Activated CD8-positive, alpha-beta memory T cell treated with anti-CD3 and anti-CD28 coated beads for 4 hours (primary cell): Measurements from ENCODE around the gene MAGEA6.
"Not testable (repeated sequence)": the region's sequence is repeated elsewhere in the genome, so short reads cannot be mapped to it uniquely, and the experiment has no call there.

ENCODE experiments used
- DNase-seq, 2 donors: peaks; one replicate each; pipeline ENCODE4 v3.0.0-alpha.2; 2020; ENCODE audit warnings: low read depth in 2 of 2

MAGEA6 gene

DNA sequence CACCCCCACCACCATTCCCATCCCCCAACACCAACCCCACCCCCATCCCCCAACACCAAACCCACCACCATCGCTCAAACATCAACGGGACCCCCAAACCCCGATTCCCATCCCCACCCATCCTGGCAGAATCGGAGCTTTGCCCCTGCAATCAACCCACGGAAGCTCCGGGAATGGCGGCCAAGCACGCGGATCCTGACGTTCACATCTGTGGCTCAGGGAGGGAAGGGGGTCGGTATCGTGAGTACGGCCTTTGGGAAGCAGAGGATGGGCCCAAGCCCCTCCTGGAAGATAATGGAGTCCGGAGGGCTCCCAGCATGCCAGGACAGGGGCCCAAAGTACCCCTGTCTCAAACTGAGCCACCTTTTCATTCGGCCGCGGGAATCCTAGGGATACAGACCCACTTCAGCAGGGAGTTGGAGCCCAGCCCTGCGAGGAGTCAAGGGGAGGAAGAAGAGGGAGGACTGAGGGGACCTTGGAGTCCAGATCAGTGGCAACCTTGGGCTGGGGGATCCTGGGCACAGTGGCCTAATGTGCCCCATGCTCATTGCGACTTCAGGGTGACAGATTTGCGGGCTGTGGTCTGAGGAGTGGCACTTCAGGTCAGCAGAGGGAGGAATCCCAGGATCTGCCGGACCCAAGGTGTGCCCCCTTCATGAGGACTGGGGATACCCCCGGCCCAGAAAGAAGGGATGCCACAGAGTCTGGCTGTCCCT, 35.2 kb downstream of the MAGEA6 start:
- DNase-seq, result not testable (repeated sequence)

GRCh38 chrX:152733261-152733975, 36.1 kb downstream of the MAGEA6 start, which contains the start of the genes CSAG1 and MAGEA12:
CSAG1 (minus strand) TSS chrX:152733721; CDS start chrX:152732460, 1,261 bp downstream.
MAGEA12 (plus strand) TSS chrX:152733757; CDS start chrX:152736162, 2,405 bp downstream.
- no peak for DNase-seq

GRCh38 chrX:152725409-152725808, 44.1 kb downstream of the MAGEA6 start:
- no peak for DNase-seq
